ENCODE measurements around the gene NRIP2.

GRCh38 chr12:2836574-2836973, 1.7 kb upstream of the NRIP2 start:
- TF ChIP-seq CTCF (conservative IDR thresholded peaks at IDR 0.05; ENCODE audit: low read length) (no peak), EZH2phosphoT487 (IDR thresholded peaks at IDR 0.05; ENCODE audit: borderline replicate concordance, low read depth, low read length) (no peak)
